ENCODE data around the gene DESI1. TPM values are rescaled to one million over a fixed set of nuclear protein-coding genes. Genes with fewer than 3 reads are reported as not detected.

The DESI1 gene
- total RNA-seq, 1 donor from 2014 or later = 22.7 TPM

DNA sequence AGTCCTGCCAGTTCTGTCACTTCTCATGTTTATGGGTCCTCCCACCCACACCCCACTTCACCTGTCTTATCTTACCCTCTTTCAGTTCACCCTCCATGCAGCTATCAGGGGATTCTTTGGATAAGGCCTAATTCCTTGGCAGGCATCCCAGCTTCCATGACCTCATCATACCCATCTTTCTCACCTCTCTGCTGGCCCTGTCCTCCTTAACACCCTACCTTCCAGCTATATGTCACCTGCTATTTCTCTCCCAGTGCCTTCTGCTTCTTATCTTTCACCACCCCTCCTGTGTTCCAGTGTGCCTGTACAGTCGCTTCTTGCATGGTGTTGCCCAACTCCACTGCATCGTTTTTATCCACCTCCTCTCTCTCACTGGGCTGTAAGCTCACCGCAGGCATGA is 39.6 kb upstream of the DESI1 start:
- H3K27ac ChIP-seq = no peak overlapping the region
- no peak overlapping the region for H3K4me3 Mint-ChIP-seq
- no peak overlapping the region for H3K9ac ChIP-seq
- H3K4me1 ChIP-seq = no peaks in the 10 kb centered on the region
- peaks cover 29% of the 10 kb centered on the region for H3K36me3 Mint-ChIP-seq
- H3K9me3 ChIP-seq (ENCODE audit: low read depth) = no peaks in the 10 kb centered on the region
- no peaks in the 10 kb centered on the region for H3K27me3 ChIP-seq
- peaks cover 2% of the 10 kb centered on the region for H3K27me3 Mint-ChIP-seq (ENCODE audit: insufficient read depth, low read depth)
- no peak overlapping the region for H2AFZ ChIP-seq (replicated peaks)
- H4K20me1 ChIP-seq (ENCODE audit: low read depth) = no peaks in the 10 kb centered on the region
- no peak for DNase-seq (ENCODE audit: low spot score)
- H3F3A ChIP-seq (ENCODE audit: low read depth) = peaks cover 61% of the 10 kb centered on the region
- no peaks in the 10 kb centered on the region for H3K9me3 Mint-ChIP-seq
- H3K4me3 ChIP-seq = no peak overlapping the region
- H3K79me2 ChIP-seq (ENCODE audit: low read depth) = no peaks in the 10 kb centered on the region
- TF ChIP-seq, protein P1, sequence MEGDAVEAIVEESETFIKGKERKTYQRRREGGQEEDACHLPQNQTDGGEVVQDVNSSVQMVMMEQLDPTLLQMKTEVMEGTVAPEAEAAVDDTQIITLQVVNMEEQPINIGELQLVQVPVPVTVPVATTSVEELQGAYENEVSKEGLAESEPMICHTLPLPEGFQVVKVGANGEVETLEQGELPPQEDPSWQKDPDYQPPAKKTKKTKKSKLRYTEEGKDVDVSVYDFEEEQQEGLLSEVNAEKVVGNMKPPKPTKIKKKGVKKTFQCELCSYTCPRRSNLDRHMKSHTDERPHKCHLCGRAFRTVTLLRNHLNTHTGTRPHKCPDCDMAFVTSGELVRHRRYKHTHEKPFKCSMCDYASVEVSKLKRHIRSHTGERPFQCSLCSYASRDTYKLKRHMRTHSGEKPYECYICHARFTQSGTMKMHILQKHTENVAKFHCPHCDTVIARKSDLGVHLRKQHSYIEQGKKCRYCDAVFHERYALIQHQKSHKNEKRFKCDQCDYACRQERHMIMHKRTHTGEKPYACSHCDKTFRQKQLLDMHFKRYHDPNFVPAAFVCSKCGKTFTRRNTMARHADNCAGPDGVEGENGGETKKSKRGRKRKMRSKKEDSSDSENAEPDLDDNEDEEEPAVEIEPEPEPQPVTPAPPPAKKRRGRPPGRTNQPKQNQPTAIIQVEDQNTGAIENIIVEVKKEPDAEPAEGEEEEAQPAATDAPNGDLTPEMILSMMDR (IDR thresholded peaks at IDR 0.05) = no peak
- TF ChIP-seq EZH2phosphoT487 (IDR thresholded peaks at IDR 0.05) = no peak
- no peak for TF ChIP-seq EZH2 (IDR thresholded peaks at IDR 0.05)
- no peak overlapping the region for H3K4me2 ChIP-seq
- H3K36me3 ChIP-seq = peaks cover 23% of the 10 kb centered on the region
- H3K27ac Mint-ChIP-seq = no peak overlapping the region
- no peaks in the 10 kb centered on the region for H3K4me1 Mint-ChIP-seq

DNA sequence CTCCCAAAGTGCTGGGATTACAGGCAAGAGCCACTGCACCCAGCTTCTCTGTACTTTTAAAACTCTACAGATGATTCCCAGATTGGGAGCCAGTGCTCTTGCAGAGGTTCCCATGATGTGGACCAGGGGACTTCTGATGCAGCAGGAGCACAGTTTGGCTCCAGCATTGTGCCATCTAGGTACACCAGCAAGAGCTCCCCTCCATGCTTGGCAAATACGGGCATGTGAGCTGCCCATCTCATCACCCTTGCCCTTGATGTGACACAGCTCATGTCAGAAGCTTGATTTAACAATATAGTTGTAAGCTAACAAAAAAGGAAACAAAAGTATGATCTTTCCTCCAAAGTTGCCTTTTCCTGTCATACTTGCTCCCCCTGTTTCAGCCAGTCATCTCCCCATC is 39.1 kb upstream of the DESI1 start:
- H3K36me3 ChIP-seq = peaks cover 25% of the 10 kb centered on the region
- no peak for TF ChIP-seq EZH2phosphoT487 (IDR thresholded peaks at IDR 0.05)
- no peak for TF ChIP-seq EZH2 (IDR thresholded peaks at IDR 0.05)
- TF ChIP-seq, protein P1 (IDR thresholded peaks at IDR 0.05) = no peak
- Mint-ChIP-seq H3K4me1 (no peaks in the 10 kb centered on the region), H3K27ac (no peak overlapping the region), H3K27me3 (ENCODE audit: insufficient read depth, low read depth) (peaks cover 2% of the 10 kb centered on the region), H3K4me3 (no peak overlapping the region), H3K9me3 (no peaks in the 10 kb centered on the region), H3K36me3 (peaks cover 29% of the 10 kb centered on the region)
- no peaks in the 10 kb centered on the region for H3K79me2 ChIP-seq (ENCODE audit: low read depth)
- no peak overlapping the region for H3K9ac ChIP-seq
- H4K20me1 ChIP-seq (ENCODE audit: low read depth) = no peaks in the 10 kb centered on the region
- no peak overlapping the region for H3K4me2 ChIP-seq
- no peaks in the 10 kb centered on the region for H3K4me1 ChIP-seq
- no peak overlapping the region for H2AFZ ChIP-seq (replicated peaks)
- H3F3A ChIP-seq (ENCODE audit: low read depth) = peaks cover 56% of the 10 kb centered on the region
- H3K27ac ChIP-seq = no peak overlapping the region
- DNase-seq (ENCODE audit: low spot score) = no peak
- no peak overlapping the region for H3K4me3 ChIP-seq
- H3K27me3 ChIP-seq = no peaks in the 10 kb centered on the region
- no peaks in the 10 kb centered on the region for H3K9me3 ChIP-seq (ENCODE audit: low read depth)

DNA sequence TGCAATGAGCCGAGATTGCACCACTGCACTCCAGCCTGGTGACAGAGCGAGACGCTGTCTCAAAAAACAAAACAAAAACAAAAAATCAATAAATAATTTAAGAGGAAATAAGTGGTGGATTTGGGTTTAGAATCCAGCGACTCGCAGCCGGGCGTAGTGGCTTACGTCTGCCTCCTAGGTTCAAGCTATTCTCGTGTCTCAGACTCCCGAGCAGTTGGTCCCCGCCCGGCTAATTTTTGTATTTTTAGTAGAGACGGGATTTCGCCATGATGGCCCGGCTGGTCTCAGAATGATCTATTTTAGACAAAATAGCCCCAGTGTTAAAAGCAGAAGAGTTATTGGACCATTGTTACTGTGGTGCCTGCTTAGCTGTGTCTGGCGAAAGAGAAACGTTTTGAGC is 38.0 kb upstream of the DESI1 start:
- no peak overlapping the region for H3K27ac ChIP-seq
- H3K4me1 ChIP-seq = no peaks in the 10 kb centered on the region
- no peaks in the 10 kb centered on the region for H3K9me3 ChIP-seq (ENCODE audit: low read depth)
- H3K27me3 ChIP-seq = no peaks in the 10 kb centered on the region
- Mint-ChIP-seq H3K9me3 (no peaks in the 10 kb centered on the region), H3K4me3 (no peak overlapping the region), H3K4me1 (no peaks in the 10 kb centered on the region), H3K27ac (no peak overlapping the region), H3K27me3 (ENCODE audit: insufficient read depth, low read depth) (no peaks in the 10 kb centered on the region), H3K36me3 (peaks cover 34% of the 10 kb centered on the region)
- H3K9ac ChIP-seq = no peak overlapping the region
- H3K4me3 ChIP-seq = no peak overlapping the region
- peaks cover 45% of the 10 kb centered on the region for H3F3A ChIP-seq (ENCODE audit: low read depth)
- H3K36me3 ChIP-seq = peaks cover 33% of the 10 kb centered on the region
- no peak for DNase-seq (ENCODE audit: low spot score)
- no peak overlapping the region for H3K4me2 ChIP-seq
- no peaks in the 10 kb centered on the region for H3K79me2 ChIP-seq (ENCODE audit: low read depth)
- TF ChIP-seq, protein P1 (IDR thresholded peaks at IDR 0.05) = no peak
- TF ChIP-seq EZH2 (IDR thresholded peaks at IDR 0.05) (no peak), EZH2phosphoT487 (IDR thresholded peaks at IDR 0.05) (no peak)
- H4K20me1 ChIP-seq (ENCODE audit: low read depth) = no peaks in the 10 kb centered on the region
- H2AFZ ChIP-seq (replicated peaks) = no peak overlapping the region
